HG03571 (cell line): ENCODE data around the gene TRIM44.

Source experiments
- ATAC-seq: cut with Tn5 transposase; IDR thresholded peaks from one replicate; pipeline ENCODE4 v1.9.1; 2021; ENCODE audit not compliant: unreplicated experiment

The TRIM44 gene

GRCh38 chr11:35662649-35663407 lies at the start of gene TRIM44:
Gene TRIM44 (plus strand): TSS chr11:35662775. CDS start chr11:35663112, 337 bp downstream.
- peak; percentile 89 for ATAC-seq

- no peak for ATAC-seq
Observed at GRCh38 chr11:35614939-35615569, 47.5 kb upstream of the TRIM44 start.

- ATAC-seq: no peak
Observed at GRCh38 chr11:35615921-35616900, 46.4 kb upstream of the TRIM44 start.

- no peak for ATAC-seq
Observed at GRCh38 chr11:35617316-35617686, 45.3 kb upstream of the TRIM44 start.

- peak; percentile 30 for ATAC-seq
Observed at GRCh38 chr11:35617687-35618496, 44.7 kb upstream of the TRIM44 start, which contains the start of gene FJX1. Gene FJX1 (plus strand): TSS chr11:35618460. CDS start chr11:35618637, 177 bp downstream.

GRCh38 chr11:35618497-35619115 lies 44.0 kb upstream of the TRIM44 start:
- ATAC-seq: peak; percentile 47

GRCh38 chr11:35619116-35619854 lies 43.3 kb upstream of the TRIM44 start:
- peak; percentile 30 for ATAC-seq

- no peak for ATAC-seq
Observed at GRCh38 chr11:35619855-35620640, 42.5 kb upstream of the TRIM44 start.

- ATAC-seq: no peak
Observed at GRCh38 chr11:35620795-35621194, 41.8 kb upstream of the TRIM44 start.

GRCh38 chr11:35621620-35622019 lies 41.0 kb upstream of the TRIM44 start:
- no peak for ATAC-seq

- no peak for ATAC-seq
Observed at GRCh38 chr11:35622070-35622469, 40.5 kb upstream of the TRIM44 start.

GRCh38 chr11:35623621-35624168 lies 38.9 kb upstream of the TRIM44 start:
- ATAC-seq: no peak

- no peak for ATAC-seq
Observed at GRCh38 chr11:35624316-35624715, 38.3 kb upstream of the TRIM44 start.

- ATAC-seq: no peak
Observed at GRCh38 chr11:35624781-35625180, 37.8 kb upstream of the TRIM44 start.

GRCh38 chr11:35626501-35626900 lies 36.1 kb upstream of the TRIM44 start:
- ATAC-seq: no peak

- ATAC-seq: no peak
Observed at GRCh38 chr11:35629511-35629910, 33.1 kb upstream of the TRIM44 start.

GRCh38 chr11:35629914-35630313 lies 32.7 kb upstream of the TRIM44 start:
- ATAC-seq: no peak

GRCh38 chr11:35631891-35632290 lies 30.7 kb upstream of the TRIM44 start:
- ATAC-seq: no peak
